GM12891 (cell line): ENCODE data around the gene GAPDH.

Experiments
- POLR2A ChIP-seq: IDR thresholded peaks from 2 replicates; pipeline ENCODE4 v1.6.1; 2011; ENCODE audit warnings: low read depth, low read length, control low read depth
- POLR2AphosphoS5 ChIP-seq: IDR thresholded peaks from 2 replicates; pipeline ENCODE4 v1.6.1; 2011; ENCODE audit warnings: low read depth, low read length, control low read depth
- POU2F2 ChIP-seq: IDR thresholded peaks from 2 replicates; pipeline ENCODE4 v1.6.1; 2011; ENCODE audit warnings: low read depth, mild to moderate bottlenecking, control low read depth, low read length, moderate library complexity
- TAF1 ChIP-seq: IDR thresholded peaks from 2 replicates; pipeline ENCODE4 v1.6.1; 2011; ENCODE audit warnings: low read depth, low read length, control low read depth

DNA sequence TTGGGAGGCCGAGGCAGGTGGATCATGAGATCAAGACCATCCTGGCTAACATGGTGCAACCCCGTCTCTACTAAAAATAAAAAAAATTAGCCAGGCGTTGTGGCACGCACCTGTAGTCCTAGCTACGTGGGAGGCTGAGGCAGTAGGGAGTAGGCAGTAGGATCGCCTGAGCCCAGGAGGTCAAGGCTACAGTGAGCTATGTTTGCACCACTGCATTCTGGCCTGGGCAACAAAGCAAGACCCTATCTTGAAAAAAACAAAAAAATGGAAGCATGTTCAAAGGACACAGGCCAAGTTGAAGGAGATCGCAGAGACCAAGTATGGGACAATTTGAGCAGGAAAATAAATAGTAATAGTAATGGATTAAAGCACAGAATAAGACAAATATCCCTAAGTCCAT lies 26.2 kb upstream of the GAPDH start:
- no peak for TF ChIP-seq POLR2AphosphoS5
- TF ChIP-seq POLR2A = no peak
- TF ChIP-seq TAF1 = no peak
- TF ChIP-seq POU2F2 = no peak
